ENCODE data around the gene WFIKKN1. TPM values are rescaled to one million over a fixed set of nuclear protein-coding genes. Genes with fewer than 3 reads are reported as not detected.

WFIKKN1 gene
- total and polyA plus RNA-seq, 2 of the 13 experiments (the other 11 are each of a cell fraction or from before 2014, with no cell fraction given), result 1.7 to 4.9 TPM

GRCh38 chr16:648781-649589 lies 18.2 kb downstream of the WFIKKN1 start, which contains the start of gene WDR90 (continued):
- peak; percentile 92 for TF ChIP-seq ZGPAT (CRISPR knock-in tag; IDR thresholded peaks at IDR 0.05)
- TF ChIP-seq SRY (CRISPR knock-in tag; IDR thresholded peaks at IDR 0.05), result peak; percentile 91
- peak; percentile 49; the same call in 1 of the 2 replicates for TF ChIP-seq ZNF678 (CRISPR knock-in tag; IDR thresholded peaks at IDR 0.05)
- no peak for TF ChIP-seq ZBTB14 (CRISPR knock-in tag; IDR thresholded peaks at IDR 0.05)
- TF ChIP-seq NCOR1 (IDR thresholded peaks at IDR 0.05; ENCODE audit: borderline replicate concordance, low read length), result no peak
- TF ChIP-seq JDP2 (CRISPR knock-in tag; IDR thresholded peaks at IDR 0.05; ENCODE audit: borderline replicate concordance), result no peak
- peak; percentile 90 for TF ChIP-seq ZMYM4 (CRISPR knock-in tag; IDR thresholded peaks at IDR 0.05)
- no peak for TF ChIP-seq MLXIP (CRISPR knock-in tag; IDR thresholded peaks at IDR 0.05; ENCODE audit: borderline replicate concordance)
- TF ChIP-seq TGIF2 (CRISPR knock-in tag; IDR thresholded peaks at IDR 0.05), result peak; percentile 57; the same call in 1 of the 2 replicates
- peak; percentile 69 for TF ChIP-seq CHD2 (IDR thresholded peaks at IDR 0.05; ENCODE audit: low read depth, low read length)
- peak; percentile 30; the same call in 1 of the 2 replicates for TF ChIP-seq ZNF761 (CRISPR knock-in tag; conservative IDR thresholded peaks at IDR 0.05)
- TF ChIP-seq, protein P1, sequence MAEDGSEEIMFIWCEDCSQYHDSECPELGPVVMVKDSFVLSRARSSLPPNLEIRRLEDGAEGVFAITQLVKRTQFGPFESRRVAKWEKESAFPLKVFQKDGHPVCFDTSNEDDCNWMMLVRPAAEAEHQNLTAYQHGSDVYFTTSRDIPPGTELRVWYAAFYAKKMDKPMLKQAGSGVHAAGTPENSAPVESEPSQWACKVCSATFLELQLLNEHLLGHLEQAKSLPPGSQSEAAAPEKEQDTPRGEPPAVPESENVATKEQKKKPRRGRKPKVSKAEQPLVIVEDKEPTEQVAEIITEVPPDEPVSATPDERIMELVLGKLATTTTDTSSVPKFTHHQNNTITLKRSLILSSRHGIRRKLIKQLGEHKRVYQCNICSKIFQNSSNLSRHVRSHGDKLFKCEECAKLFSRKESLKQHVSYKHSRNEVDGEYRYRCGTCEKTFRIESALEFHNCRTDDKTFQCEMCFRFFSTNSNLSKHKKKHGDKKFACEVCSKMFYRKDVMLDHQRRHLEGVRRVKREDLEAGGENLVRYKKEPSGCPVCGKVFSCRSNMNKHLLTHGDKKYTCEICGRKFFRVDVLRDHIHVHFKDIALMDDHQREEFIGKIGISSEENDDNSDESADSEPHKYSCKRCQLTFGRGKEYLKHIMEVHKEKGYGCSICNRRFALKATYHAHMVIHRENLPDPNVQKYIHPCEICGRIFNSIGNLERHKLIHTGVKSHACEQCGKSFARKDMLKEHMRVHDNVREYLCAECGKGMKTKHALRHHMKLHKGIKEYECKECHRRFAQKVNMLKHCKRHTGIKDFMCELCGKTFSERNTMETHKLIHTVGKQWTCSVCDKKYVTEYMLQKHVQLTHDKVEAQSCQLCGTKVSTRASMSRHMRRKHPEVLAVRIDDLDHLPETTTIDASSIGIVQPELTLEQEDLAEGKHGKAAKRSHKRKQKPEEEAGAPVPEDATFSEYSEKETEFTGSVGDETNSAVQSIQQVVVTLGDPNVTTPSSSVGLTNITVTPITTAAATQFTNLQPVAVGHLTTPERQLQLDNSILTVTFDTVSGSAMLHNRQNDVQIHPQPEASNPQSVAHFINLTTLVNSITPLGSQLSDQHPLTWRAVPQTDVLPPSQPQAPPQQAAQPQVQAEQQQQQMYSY (CRISPR knock-in tag; IDR thresholded peaks at IDR 0.05), result no peak
